Breast epithelium (tissue), 3 donors: Measurements from ENCODE around the gene ACOX3.

Experiments used
- CTCF ChIP-seq, 3 donors: fragments of 450-650 bp; IDR thresholded peaks; one replicate each; pipeline ENCODE4 v1.5.1; 2016 to 2017; ENCODE audit warnings: antibody characterized with exemption in 3 of 3, mild to moderate bottlenecking in 3 of 3, moderate library complexity in 3 of 3
- POLR2A ChIP-seq: fragments of 450-650 bp; IDR thresholded peaks from one replicate; pipeline ENCODE4 v1.6.1; 2016; ENCODE audit warnings: antibody characterized with exemption, mild to moderate bottlenecking, moderate library complexity

GRCh38 chr4:8473920-8474590 lies 33.5 kb upstream of the ACOX3 start:
- no peak for TF ChIP-seq CTCF (IDR thresholded peaks at IDR 0.05)
- no peak for TF ChIP-seq POLR2A
